GM12878 (cell line): ENCODE data around the gene RAP1GDS1. TPM values are rescaled to one million over a fixed set of nuclear protein-coding genes. Genes with fewer than 3 reads are reported as not detected.

ENCODE experiments used
- ATAC-seq: fragments of 200-7000 bp; cut with Tn5 transposase; 3 replicates; pipeline ENCODE4 v1.9.1; 2020; ENCODE audit warnings: mild to moderate bottlenecking, moderate library complexity
- BruUV-seq: library from RNA; stranded (reverse); fragments of 400-500 nt; replicated peaks from 2 replicates; lab custom pipeline; 2021; lab: Mats Ljungman, UMichigan
- CTCF ChIA-PET: fragments of 300-600 bp; sonication (Branson Sonifier 250); formaldehyde crosslinking; extraction: SDS; loops from one replicate; lab custom pipeline; 2021; ENCODE audit warnings: inconsistent platforms; lab: Yijun Ruan, JAX
- POLR2A ChIA-PET: fragments of 350-600 bp; formaldehyde crosslinking; extraction: SDS; loops from one replicate; lab custom pipeline; 2021; ENCODE audit warnings: inconsistent platforms; lab: Charles Lee
- RAD21 ChIA-PET: fragments of 300-600 bp; sonication (Branson Sonifier 250); formaldehyde crosslinking; loops from one replicate; lab custom pipeline; 2023; ENCODE audit warnings: antibody characterized with exemption; ENCODE audit not compliant: unreplicated experiment; lab: Charles Lee
- SMC1A ChIA-PET: fragments of 300-600 bp; sonication (Branson Sonifier 250); formaldehyde crosslinking; loops from one replicate; lab custom pipeline; 2023; ENCODE audit not compliant: unreplicated experiment, uncharacterized antibody; lab: Charles Lee
- DNase-seq: peaks from one replicate; pipeline ENCODE4 v3.0.0-alpha.2; 2011; ENCODE audit warnings: low read depth, low spot score
- FAIRE-seq: peaks from 3 replicates; lab custom pipeline; 2011; peaks lifted over from hg19 to GRCh38; lab: Jason Lieb, UNC
- H2AFZ ChIP-seq: 2 replicates; pipeline ENCODE4 v1.6.0; 2011; ENCODE audit warnings: low read depth, low read length, control low read depth; ENCODE audit not compliant: control insufficient read depth
- H3K27ac ChIP-seq: 2 replicates; pipeline ENCODE4 v1.5.1; 2011; ENCODE audit warnings: control low read depth; ENCODE audit not compliant: control insufficient read depth, insufficient read depth
- H3K27me3 ChIP-seq, 2 experiments: replicated peaks in 1 of 2; 2 replicates each; pipeline versions ENCODE4 v1.6.0 to v1.6.1; 2011; ENCODE audit warnings: low read length in 1 of 2; ENCODE audit not compliant: control insufficient read depth in 2 of 2, insufficient read depth in 2 of 2
- H3K36me3 ChIP-seq, 2 experiments: 2 replicates each; pipeline ENCODE4 v1.5.1; 2011; ENCODE audit warnings: low read length in 1 of 2; ENCODE audit not compliant: control insufficient read depth in 2 of 2, insufficient read depth in 2 of 2
- H3K4me1 ChIP-seq: 2 replicates; pipeline ENCODE4 v1.6.1; 2011; ENCODE audit warnings: mild to moderate bottlenecking, low read length, moderate library complexity, mixed read lengths; ENCODE audit not compliant: control insufficient read depth, insufficient read depth
- H3K4me2 ChIP-seq: 2 replicates; pipeline ENCODE4 v1.6.0; 2011; ENCODE audit warnings: control low read depth; ENCODE audit not compliant: control insufficient read depth, insufficient read depth
- H3K4me3 ChIP-seq: fragments of 200-600 bp; sonication (generic); 2 replicates; pipeline ENCODE4 v1.5.1; 2016
- H3K79me2 ChIP-seq: 2 replicates; pipeline ENCODE4 v1.6.0; 2011; ENCODE audit warnings: low read length; ENCODE audit not compliant: control insufficient read depth, insufficient read depth
- H3K9ac ChIP-seq: 2 replicates; pipeline ENCODE4 v1.8.0; 2011; ENCODE audit warnings: low read length, control low read depth, mixed read lengths; ENCODE audit not compliant: control insufficient read depth, insufficient read depth
- H3K9me3 ChIP-seq: replicated peaks from 3 replicates; pipeline ENCODE4 v1.5.1; 2011; ENCODE audit warnings: mild to moderate bottlenecking, low read length; ENCODE audit not compliant: control insufficient read depth, insufficient read depth
- H4K20me1 ChIP-seq: 2 replicates; pipeline ENCODE4 v1.6.0; 2011; ENCODE audit not compliant: control insufficient read depth, insufficient read depth
- ASH2L ChIP-seq: fragments of 300-600, 200-600 bp; sonication (generic); IDR thresholded peaks from 2 replicates; pipeline ENCODE4 v1.6.1; 2017; ENCODE audit warnings: low read depth, mild to moderate bottlenecking, borderline replicate concordance
- BHLHE40 ChIP-seq, 2 experiments: fragments of 450-650 bp in 1 of 2; IDR thresholded peaks; 2 replicates each; pipeline ENCODE4 v1.6.1; 2011 to 2017; ENCODE audit warnings: low read depth in 2 of 2, borderline replicate concordance in 1 of 2, improper control_type of control experiment in 1 of 2, low read length in 1 of 2, mild to moderate bottlenecking in 1 of 2
- CHD4 ChIP-seq: fragments of 200-600 bp; sonication (generic); IDR thresholded peaks from 2 replicates; pipeline ENCODE4 v1.6.1; 2016; ENCODE audit warnings: mild to moderate bottlenecking
- DPF2 ChIP-seq: fragments of 450-650 bp; IDR thresholded peaks from 2 replicates; pipeline ENCODE4 v1.6.1; 2017; ENCODE audit warnings: mild to moderate bottlenecking
- ELK1 ChIP-seq: IDR thresholded peaks from 2 replicates; pipeline ENCODE4 v1.6.1; 2012; ENCODE audit warnings: low read depth, low read length, improper control_type of control experiment
- EP300 ChIP-seq, 2 experiments: fragments of 150-350 bp in 1 of 2; IDR thresholded peaks; 2 replicates each; pipeline ENCODE4 v1.6.1; 2011 to 2012; ENCODE audit warnings: low read depth in 2 of 2, low read length in 2 of 2, borderline replicate concordance in 1 of 2, improper control_type of control experiment in 1 of 2, inconsistent platforms in 1 of 2; ENCODE audit not compliant: control insufficient read depth in 1 of 2
- ETV6 ChIP-seq, 2 experiments: fragments of 450-650 bp in 1 of 2; IDR thresholded peaks in 1 of 2; conservative IDR thresholded peaks in 1 of 2; 2 replicates each; pipeline ENCODE4 v1.6.1; 2014; ENCODE audit warnings: antibody characterized with exemption in 1 of 2, borderline replicate concordance in 1 of 2, low read depth in 1 of 2, mild to moderate bottlenecking in 1 of 2, moderate library complexity in 1 of 2
- MAX ChIP-seq: IDR thresholded peaks from 2 replicates; pipeline ENCODE4 v1.6.1; 2012; ENCODE audit warnings: low read depth, low read length, improper control_type of control experiment
- MTA3 ChIP-seq: IDR thresholded peaks from 2 replicates; pipeline ENCODE4 v1.6.1; 2012; ENCODE audit warnings: low read length, inconsistent platforms, borderline replicate concordance
- PAX8 ChIP-seq: fragments of 450-650 bp; IDR thresholded peaks from 2 replicates; pipeline ENCODE4 v1.6.1; 2017; ENCODE audit warnings: mild to moderate bottlenecking, moderate library complexity
- POLR2A ChIP-seq: IDR thresholded peaks from 2 replicates; pipeline ENCODE4 v1.6.1; 2011; ENCODE audit warnings: low read depth, mild to moderate bottlenecking, low read length
- SP1 ChIP-seq: IDR thresholded peaks from one replicate; pipeline ENCODE4 v1.6.1; 2011; ENCODE audit warnings: low read depth, low read length
- TAF1 ChIP-seq: IDR thresholded peaks from 2 replicates; pipeline ENCODE4 v1.6.1; 2011; ENCODE audit warnings: mild to moderate bottlenecking, low read depth, low read length, borderline replicate concordance
- TCF12 ChIP-seq: IDR thresholded peaks from 2 replicates; pipeline ENCODE4 v1.6.1; 2011; ENCODE audit warnings: low read depth, mild to moderate bottlenecking, low read length
- TCF7 ChIP-seq: IDR thresholded peaks from 2 replicates; pipeline ENCODE4 v1.6.1; 2014; ENCODE audit warnings: antibody characterized with exemption, borderline replicate concordance
- ZBED1 ChIP-seq: IDR thresholded peaks from 2 replicates; pipeline ENCODE4 v1.6.1; 2016; ENCODE audit warnings: borderline replicate concordance
- WGBS: methylation state at CpG from one replicate; pipeline ENCODE4 v1.1.6; 2016; ENCODE audit warnings: low lambda C conversion rate; ENCODE audit not compliant: insufficient replicate concordance, insufficient coverage; ENCODE audit errors: missing lambda C conversion rate; 5-methylcytosine and 5-hydroxymethylcytosine counted together
- in situ Hi-C: fragments of 300-500 bp; cut with MboI; formaldehyde crosslinking; loops from 9 replicates; pipeline ENCODE4 v1.14.3; 2018; ENCODE audit warnings: mixed read lengths
- intact Hi-C: fragments of 100-400 bp; cut with micrococcal nuclease; formaldehyde crosslinking; loops from one replicate; pipeline ENCODE4 v1.14.2; 2022; ENCODE audit not compliant: unreplicated experiment
- polyA plus RNA-seq, 11 experiments: library from polyadenylated mRNA; depleted of rRNA in 4 of 11; unstranded in 6 of 11; stranded (reverse) in 5 of 11; fragments of >200 nt; fragmentation: Nextera tagmentation in 4 of 11; fragmentation: Illumina TruSeq in 1 of 11; extraction: Ambion mirVana in 4 of 11; extraction: Trizol in 1 of 11; gene quantifications; 1 replicate in 1 of 11; 2 replicates in 10 of 11; pipeline versions ENCODE4 v1.2.1 to v1.2.3, GENCODE V29; 2011 to 2016; ENCODE audit warnings: inconsistent platforms in 2 of 11, missing spikeins in 2 of 11, low read depth in 1 of 11
- total RNA-seq, 4 experiments: library from RNA; depleted of rRNA in 3 of 4; stranded (reverse); fragments of >200 nt in 3 of 4; fragmentation: Illumina TruSeq in 1 of 4; extraction: Trizol in 1 of 4; gene quantifications; 2 replicates each; pipeline versions ENCODE4 v1.2.1 to v1.2.3, GENCODE V29; 2013 to 2021
- TF ChIP-seq, protein P1 (sequence below): fragments of 450-650 bp; IDR thresholded peaks from 2 replicates; pipeline ENCODE4 v1.6.1; 2017; ENCODE audit warnings: low read depth, mild to moderate bottlenecking, moderate library complexity
- TF ChIP-seq, protein P2 (sequence below): fragments of 450-650 bp; formaldehyde crosslinking; IDR thresholded peaks from 2 replicates; pipeline ENCODE4 v1.4.0; 2020; ENCODE audit warnings: mild to moderate bottlenecking, moderate library complexity

RAP1GDS1 gene
- total and polyA plus RNA-seq, 10 of the 15 experiments (the other 5 are each of a cell fraction or from before 2014, with no cell fraction given): 12.0 to 30.5 (median 20.7) TPM

DNA sequence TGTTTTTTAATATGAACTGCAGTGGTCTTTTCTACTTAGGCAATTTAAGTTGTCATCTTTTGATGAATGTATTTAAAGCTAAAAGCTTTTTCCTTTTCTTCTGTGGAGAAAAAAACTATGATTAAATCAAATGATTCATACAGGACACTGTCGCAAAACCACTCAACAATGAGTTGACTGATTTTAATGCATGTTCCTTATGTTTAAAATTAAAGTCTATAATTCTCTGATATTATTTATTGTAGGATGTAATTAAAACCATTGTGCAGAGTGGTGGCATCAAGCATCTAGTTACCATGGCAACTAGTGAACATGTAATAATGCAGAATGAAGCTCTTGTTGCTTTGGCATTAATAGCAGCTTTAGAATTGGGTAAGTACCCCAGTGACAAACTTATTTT, 172.5 kb downstream of the RAP1GDS1 start:
- H3K27ac ChIP-seq: no peak overlapping the region
- 100% methylated on average over 1 of the region's 1 CpG for WGBS
- CTCF ChIA-PET: interaction anchor here (0.5 to 1.3 kb wide), 3 partner anchors 10 to 18 kb away, joined by 3 read pairs; no protein-coding TSS in a partner anchor
- no peaks in the 10 kb centered on the region for H3K9me3 ChIP-seq
- no TSS peak for BruUV-seq
- no peak for FAIRE-seq
- POLR2A ChIA-PET: interaction anchor here (0.6 kb wide), 1 partner anchor 552 kb away, joined by 3 read pairs; no protein-coding TSS in a partner anchor
- ATAC-seq: no peak
- no peak overlapping the region for H3K4me3 ChIP-seq
- H3K27me3 ChIP-seq: no peaks in the 10 kb centered on the region
- SMC1A ChIA-PET: no interaction called here
- no peaks in the 10 kb centered on the region for H3K79me2 ChIP-seq
- in situ Hi-C loops (no loop called here), intact Hi-C loops (no loop called here)
- no peak for DNase-seq
- H2AFZ ChIP-seq: no peak overlapping the region
- no peak overlapping the region for H3K9ac ChIP-seq
- H3K36me3 ChIP-seq: no peaks in the 10 kb centered on the region; a peak in 1 of 4 replicates
- no peak overlapping the region for H3K4me2 ChIP-seq
- RAD21 ChIA-PET: no interaction called here
- H4K20me1 ChIP-seq: no peaks in the 10 kb centered on the region
- H3K4me1 ChIP-seq: no peaks in the 10 kb centered on the region
- TF ChIP-seq SP1 (no peak), MAX (no peak), CHD4 (no peak), ETV6 (conservative IDR thresholded peaks at IDR 0.05 in 1 of 2, IDR thresholded peaks at IDR 0.05 in 1 of 2; ENCODE audit: borderline replicate concordance in 1 of 2, low read depth in 1 of 2) (no peak), BHLHE40 (IDR thresholded peaks at IDR 0.05; ENCODE audit: borderline replicate concordance in 1 of 2, low read depth in 2 of 2, low read length in 1 of 2) (no peak), TCF7 (no peak), PAX8 (no peak), MTA3 (no peak), ELK1 (no peak), DPF2 (no peak), TAF1 (no peak), POLR2A (no peak), ASH2L (no peak), TCF12 (no peak), ZBED1 (no peak), EP300 (IDR thresholded peaks at IDR 0.05; ENCODE audit: borderline replicate concordance in 1 of 2, control insufficient read depth in 1 of 2, low read depth in 2 of 2, low read length in 2 of 2) (no peak)
- TF ChIP-seq, protein P1, sequence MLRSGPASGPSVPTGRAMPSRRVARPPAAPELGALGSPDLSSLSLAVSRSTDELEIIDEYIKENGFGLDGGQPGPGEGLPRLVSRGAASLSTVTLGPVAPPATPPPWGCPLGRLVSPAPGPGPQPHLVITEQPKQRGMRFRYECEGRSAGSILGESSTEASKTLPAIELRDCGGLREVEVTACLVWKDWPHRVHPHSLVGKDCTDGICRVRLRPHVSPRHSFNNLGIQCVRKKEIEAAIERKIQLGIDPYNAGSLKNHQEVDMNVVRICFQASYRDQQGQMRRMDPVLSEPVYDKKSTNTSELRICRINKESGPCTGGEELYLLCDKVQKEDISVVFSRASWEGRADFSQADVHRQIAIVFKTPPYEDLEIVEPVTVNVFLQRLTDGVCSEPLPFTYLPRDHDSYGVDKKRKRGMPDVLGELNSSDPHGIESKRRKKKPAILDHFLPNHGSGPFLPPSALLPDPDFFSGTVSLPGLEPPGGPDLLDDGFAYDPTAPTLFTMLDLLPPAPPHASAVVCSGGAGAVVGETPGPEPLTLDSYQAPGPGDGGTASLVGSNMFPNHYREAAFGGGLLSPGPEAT: no peak
- TF ChIP-seq, protein P2, sequence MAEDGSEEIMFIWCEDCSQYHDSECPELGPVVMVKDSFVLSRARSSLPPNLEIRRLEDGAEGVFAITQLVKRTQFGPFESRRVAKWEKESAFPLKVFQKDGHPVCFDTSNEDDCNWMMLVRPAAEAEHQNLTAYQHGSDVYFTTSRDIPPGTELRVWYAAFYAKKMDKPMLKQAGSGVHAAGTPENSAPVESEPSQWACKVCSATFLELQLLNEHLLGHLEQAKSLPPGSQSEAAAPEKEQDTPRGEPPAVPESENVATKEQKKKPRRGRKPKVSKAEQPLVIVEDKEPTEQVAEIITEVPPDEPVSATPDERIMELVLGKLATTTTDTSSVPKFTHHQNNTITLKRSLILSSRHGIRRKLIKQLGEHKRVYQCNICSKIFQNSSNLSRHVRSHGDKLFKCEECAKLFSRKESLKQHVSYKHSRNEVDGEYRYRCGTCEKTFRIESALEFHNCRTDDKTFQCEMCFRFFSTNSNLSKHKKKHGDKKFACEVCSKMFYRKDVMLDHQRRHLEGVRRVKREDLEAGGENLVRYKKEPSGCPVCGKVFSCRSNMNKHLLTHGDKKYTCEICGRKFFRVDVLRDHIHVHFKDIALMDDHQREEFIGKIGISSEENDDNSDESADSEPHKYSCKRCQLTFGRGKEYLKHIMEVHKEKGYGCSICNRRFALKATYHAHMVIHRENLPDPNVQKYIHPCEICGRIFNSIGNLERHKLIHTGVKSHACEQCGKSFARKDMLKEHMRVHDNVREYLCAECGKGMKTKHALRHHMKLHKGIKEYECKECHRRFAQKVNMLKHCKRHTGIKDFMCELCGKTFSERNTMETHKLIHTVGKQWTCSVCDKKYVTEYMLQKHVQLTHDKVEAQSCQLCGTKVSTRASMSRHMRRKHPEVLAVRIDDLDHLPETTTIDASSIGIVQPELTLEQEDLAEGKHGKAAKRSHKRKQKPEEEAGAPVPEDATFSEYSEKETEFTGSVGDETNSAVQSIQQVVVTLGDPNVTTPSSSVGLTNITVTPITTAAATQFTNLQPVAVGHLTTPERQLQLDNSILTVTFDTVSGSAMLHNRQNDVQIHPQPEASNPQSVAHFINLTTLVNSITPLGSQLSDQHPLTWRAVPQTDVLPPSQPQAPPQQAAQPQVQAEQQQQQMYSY: no peak
